ENCODE results near the gene CHRNE. TPM values are rescaled to one million over a fixed set of nuclear protein-coding genes. Genes with fewer than 3 reads are reported as not detected.

The CHRNE gene
- total and polyA plus RNA-seq, 2 of the 8 experiments (the other 6 are each of a cell fraction or from before 2014, with no cell fraction given), result 0.15 to 0.33 TPM

GRCh38 chr17:4870855-4871254 lies 32.0 kb downstream of the CHRNE start:
- H3K79me2 ChIP-seq (ENCODE audit: control insufficient read depth in 1 of 2, insufficient read depth in 2 of 2, low read length in 2 of 2), result peaks cover 0 to 2% of the 10 kb centered on the region in 2 experiments; a peak in 1 of 4 replicates
- H3K23ac ChIP-seq (ENCODE audit: insufficient read length), result no peak overlapping the region
- no peaks in the 10 kb centered on the region for H3K27me3 ChIP-seq (replicated peaks in 1 of 4; ENCODE audit: control insufficient read depth in 3 of 4, extremely low read depth in 1 of 4, insufficient read depth in 3 of 4, low read length in 3 of 4)
- no peak overlapping the region for H2BK12ac ChIP-seq (ENCODE audit: low read depth, low read length)
- no peaks in the 10 kb centered on the region for H3K23me2 ChIP-seq (ENCODE audit: low read depth, low read length)
- no peak overlapping the region for H2BK15ac ChIP-seq (ENCODE audit: low read length)
- no peak overlapping the region for H3K4ac ChIP-seq (replicated peaks; ENCODE audit: insufficient read length, low read depth, low read length)
- no peak overlapping the region for H3K18ac ChIP-seq (ENCODE audit: extremely low read depth, low read length)
- H4K91ac ChIP-seq (replicated peaks; ENCODE audit: insufficient read length, low read length), result no peak overlapping the region
- no peak overlapping the region for H3K4me3 ChIP-seq (ENCODE audit: extremely low read depth in 1 of 4, insufficient read depth in 2 of 4, low read depth in 3 of 4, low read length in 4 of 4)
- no peak overlapping the region for H3K14ac ChIP-seq (ENCODE audit: insufficient read length)
- FAIRE-seq (no peak), DNase-seq (ENCODE audit: low read depth in 1 of 2, low spot score in 2 of 2) (no peak)
- H3K9ac ChIP-seq (replicated peaks in 1 of 4; ENCODE audit: extremely low read depth in 1 of 4, low read depth in 3 of 4, low read length in 3 of 4), result no peak overlapping the region
- peaks cover 0 to 7% (median 4%) of the 10 kb centered on the region in 4 experiments; a peak in 6 of 7 replicates for H3K4me1 ChIP-seq (replicated peaks in 1 of 4; ENCODE audit: control insufficient read depth in 3 of 4, insufficient read depth in 4 of 4, low read length in 3 of 4)
- no peak overlapping the region for H4K5ac ChIP-seq (ENCODE audit: insufficient read length, low read depth, low read length)
- H2AK5ac ChIP-seq (ENCODE audit: low read depth, low read length), result no peak overlapping the region
- WGBS, 2 experiments (ENCODE audit: extremely low coverage in 1 of 2, insufficient coverage in 1 of 2, insufficient read length in 1 of 2, insufficient replicate concordance in 2 of 2, low coverage in 1 of 2, low lambda C conversion rate in 2 of 2, missing lambda C conversion rate in 1 of 2), result 86% methylated on average over 2 of the region's 2 CpGs; no CpG with 5 or more reads in 1 of the 2 experiments
- H4K8ac ChIP-seq (ENCODE audit: extremely low read depth, insufficient read depth, low read length), result no peak overlapping the region
- H3K56ac ChIP-seq (replicated peaks; ENCODE audit: insufficient read length, low read depth, low read length), result no peak overlapping the region
- H3K79me1 ChIP-seq (ENCODE audit: low read depth, low read length), result peaks cover 3% of the 10 kb centered on the region; the same call in 1 of the 2 replicates
- H4K20me1 ChIP-seq (replicated peaks in 1 of 2; ENCODE audit: control insufficient read depth in 1 of 2, insufficient read depth in 2 of 2, low read length in 2 of 2), result peaks cover 0 to 1% of the 10 kb centered on the region in 2 experiments
- CTCF ChIA-PET (ENCODE audit: partially characterized antibody), result interaction anchor here (0.8 to 2.1 kb wide), 5 partner anchors 9 to 13 kb away, joined by 3 to 10 read pairs (median 3); no protein-coding TSS in a partner anchor
- H3K36me3 ChIP-seq (ENCODE audit: control insufficient read depth in 2 of 4, insufficient read depth in 4 of 4, low read length in 3 of 4), result no peaks in the 10 kb centered on the region
- H2BK20ac ChIP-seq (ENCODE audit: low read length), result no peak overlapping the region
- no peak overlapping the region for H2BK120ac ChIP-seq (replicated peaks; ENCODE audit: low read depth, low read length)
- no peak overlapping the region for H2AFZ ChIP-seq (ENCODE audit: low read length)
- no peaks in the 10 kb centered on the region for H3K9me3 ChIP-seq (ENCODE audit: insufficient read depth in 2 of 2, low read depth in 1 of 2, low read length in 1 of 2)
- H3K4me2 ChIP-seq (ENCODE audit: insufficient read depth in 1 of 2, low read depth in 2 of 2, low read length in 2 of 2), result no peak overlapping the region
- no peak overlapping the region for H3K27ac ChIP-seq (ENCODE audit: low read depth, low read length)
- POLR2A ChIA-PET (ENCODE audit: partially characterized antibody), result no interaction called here
- H2BK5ac ChIP-seq (ENCODE audit: low read depth, low read length), result no peak overlapping the region

Measured in H1 (cell line).